Neuronal stem cell (in vitro differentiated cells): ENCODE measurements around the gene SYT1.

Experiments used
- DNase-seq: peaks from one replicate; pipeline ENCODE4 v3.0.0-alpha.2; 2013; ENCODE audit warnings: low spot score
- H2AFZ ChIP-seq: one replicate; pipeline ENCODE4 v1.6.1; 2013; ENCODE audit warnings: mild to moderate bottlenecking, low read length, inconsistent platforms
- H2AK5ac ChIP-seq: 2 replicates; pipeline ENCODE4 v1.6.1; 2013; ENCODE audit warnings: low read depth, mild to moderate bottlenecking, inconsistent platforms, low read length, moderate library complexity, mixed read lengths
- H2BK120ac ChIP-seq: 2 replicates; pipeline ENCODE4 v1.6.1; 2013; ENCODE audit warnings: low read depth, mild to moderate bottlenecking, inconsistent platforms, low read length, moderate library complexity, mixed read lengths
- H2BK12ac ChIP-seq: one replicate; pipeline ENCODE4 v1.6.1; 2013; ENCODE audit warnings: low read length, inconsistent platforms
- H2BK15ac ChIP-seq: 2 replicates; pipeline ENCODE4 v1.6.1; 2013; ENCODE audit warnings: mild to moderate bottlenecking, low read length, inconsistent platforms, mixed read lengths
- H2BK5ac ChIP-seq: one replicate; pipeline ENCODE4 v1.6.1; 2013; ENCODE audit warnings: inconsistent platforms, mild to moderate bottlenecking, low read length, moderate library complexity
- H3K14ac ChIP-seq: one replicate; pipeline ENCODE4 v1.6.1; 2013; ENCODE audit warnings: low read length, inconsistent platforms
- H3K18ac ChIP-seq: 2 replicates; pipeline ENCODE4 v1.6.1; 2013; ENCODE audit warnings: low read length, inconsistent platforms
- H3K23ac ChIP-seq: 2 replicates; pipeline ENCODE4 v1.6.1; 2013; ENCODE audit warnings: low read depth, mild to moderate bottlenecking, mixed read lengths, low read length, inconsistent platforms; ENCODE audit not compliant: poor library complexity
- H3K27ac ChIP-seq: replicated peaks from 3 replicates; pipeline ENCODE4 v1.5.1; 2013; ENCODE audit warnings: low read length, inconsistent platforms
- H3K27me3 ChIP-seq, 3 experiments: 2 replicates each; pipeline ENCODE4 v1.6.1; 2013; ENCODE audit warnings: low read length in 3 of 3, mild to moderate bottlenecking in 2 of 3, inconsistent platforms in 1 of 3, low read depth in 1 of 3, mixed read lengths in 1 of 3, moderate library complexity in 1 of 3; ENCODE audit not compliant: control insufficient read depth in 3 of 3, insufficient read depth in 3 of 3
- H3K36me3 ChIP-seq, 2 donors: replicated peaks in 1 of 2; 2 replicates each; pipeline ENCODE4 v1.6.1; 2013; ENCODE audit warnings: low read length in 2 of 2; ENCODE audit not compliant: control insufficient read depth in 2 of 2, insufficient read depth in 2 of 2
- H3K4ac ChIP-seq: 2 replicates; pipeline ENCODE4 v1.6.1; 2013; ENCODE audit warnings: inconsistent platforms, mild to moderate bottlenecking, low read length, moderate library complexity
- H3K4me1 ChIP-seq, 2 donors: 1 replicate in 1 of 2; 2 replicates in 1 of 2; pipeline ENCODE4 v1.6.1; 2013; ENCODE audit warnings: low read length in 2 of 2, low read depth in 1 of 2; ENCODE audit not compliant: control insufficient read depth in 2 of 2, insufficient read depth in 1 of 2
- H3K4me2 ChIP-seq: one replicate; pipeline ENCODE4 v1.6.1; 2013; ENCODE audit warnings: mild to moderate bottlenecking, low read length, inconsistent platforms; ENCODE audit not compliant: insufficient read depth, poor library complexity, severe bottlenecking
- H3K4me3 ChIP-seq, 2 donors: 2 replicates each; pipeline ENCODE4 v1.5.1; 2013; ENCODE audit warnings: low read length in 2 of 2, mild to moderate bottlenecking in 2 of 2, inconsistent platforms in 1 of 2, moderate library complexity in 1 of 2
- H3K79me1 ChIP-seq: one replicate; pipeline ENCODE4 v1.6.1; 2013; ENCODE audit warnings: low read depth, mild to moderate bottlenecking, inconsistent platforms, low read length, moderate library complexity
- H3K9ac ChIP-seq: one replicate; pipeline ENCODE4 v1.6.1; 2013; ENCODE audit warnings: mild to moderate bottlenecking, low read depth, low read length, inconsistent platforms; ENCODE audit not compliant: poor library complexity
- H3K9me3 ChIP-seq, 2 donors: replicated peaks in 1 of 2; 2 replicates each; pipeline versions ENCODE3 to v1.6.1; 2013; ENCODE audit warnings: low read length in 2 of 2, mild to moderate bottlenecking in 2 of 2, inconsistent platforms in 1 of 2, low read depth in 1 of 2, mixed read lengths in 1 of 2, moderate library complexity in 1 of 2; ENCODE audit not compliant: control insufficient read depth in 2 of 2, insufficient read depth in 1 of 2
- H4K8ac ChIP-seq: one replicate; pipeline ENCODE4 v1.6.1; 2013; ENCODE audit warnings: low read depth, mild to moderate bottlenecking, inconsistent platforms, low read length, moderate library complexity
- H4K91ac ChIP-seq: one replicate; pipeline ENCODE4 v1.6.1; 2013; ENCODE audit warnings: low read length, low read depth, mild to moderate bottlenecking, inconsistent platforms; ENCODE audit not compliant: poor library complexity
- WGBS, 2 donors: extraction: QIAGEN DNeasy Blood & Tissue Kit; methylation state at CpG; one replicate each; pipeline ENCODE4 v1.1.7; 2013; ENCODE audit warnings: missing lambda C conversion rate in 2 of 2, mixed read lengths in 1 of 2; ENCODE audit not compliant: insufficient read length in 2 of 2, insufficient replicate concordance in 1 of 2; ENCODE audit errors: extremely low coverage in 2 of 2; 5-methylcytosine and 5-hydroxymethylcytosine counted together

SYT1 gene

DNA sequence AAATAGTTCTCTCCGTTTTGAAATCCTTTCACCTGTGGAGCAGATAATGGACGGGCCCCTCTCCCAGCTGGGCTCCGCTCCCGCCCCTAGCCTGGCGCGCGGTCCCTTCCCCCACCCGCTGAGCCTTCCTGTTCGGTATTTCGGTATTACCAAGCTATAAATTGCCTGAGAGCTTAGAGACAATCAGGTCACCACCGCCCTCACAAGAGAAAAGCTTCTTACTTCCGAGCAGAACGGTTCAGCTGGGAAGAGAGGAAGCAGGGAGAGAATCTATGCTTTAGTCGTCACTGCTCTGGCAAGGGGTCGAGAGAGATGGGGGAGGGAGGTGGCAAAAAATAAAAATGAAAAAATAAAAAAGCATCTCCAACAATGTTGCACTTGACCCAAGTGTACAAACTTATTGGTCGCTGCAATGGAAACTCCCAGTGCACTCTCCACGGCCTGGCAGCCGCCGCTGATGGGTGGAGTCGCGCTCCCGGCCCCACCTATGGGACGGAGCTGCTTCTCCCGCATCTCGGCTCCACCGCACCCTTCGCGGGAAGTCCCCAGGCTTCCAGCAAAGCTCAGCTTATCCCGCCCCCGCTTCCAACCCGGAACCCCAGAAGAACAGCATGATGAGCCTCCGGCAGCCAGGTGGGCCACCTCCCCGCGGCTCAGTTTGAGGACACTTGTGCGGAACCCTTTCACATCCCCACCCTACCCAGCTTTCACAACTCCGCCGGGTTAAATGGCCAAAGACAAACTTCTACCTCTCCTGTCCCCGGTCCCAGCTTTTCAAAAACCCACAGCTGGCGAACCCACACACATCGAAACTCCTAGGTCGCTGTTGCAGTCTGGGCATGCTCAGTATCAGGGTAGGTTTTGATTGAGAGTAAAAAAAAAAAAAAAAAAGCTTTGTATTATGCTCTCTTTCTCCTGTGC, 832 bp upstream of the SYT1 start:
- Histone ChIP-seq H3K4ac (no peak overlapping the region), H2AFZ (peak overlapping the region; percentile 98), H3K27ac (peak overlapping the region; percentile 84)

GRCh38 chr12:78864870-78865463, 393 bp downstream of the SYT1 start:
- H2BK120ac ChIP-seq: peak overlapping the region; percentile 36
- no CpG with 5 or more reads among the region's 32 CpGs for WGBS, 2 donors

More for the DNA sequence above, 832 bp upstream of the SYT1 start:
- H2BK120ac ChIP-seq: peak overlapping the region; percentile 76
- H3K36me3 ChIP-seq: no peaks in the 10 kb centered on the region
- H2BK5ac ChIP-seq: peak overlapping the region; percentile 11
- H3K4me1 ChIP-seq: peaks cover 0 to 2% of the 10 kb centered on the region in 2 donors
- peaks cover 0 to 12% (median 0%) of the 10 kb centered on the region in 3 experiments for H3K27me3 ChIP-seq
- peak overlapping the region; percentile 14 for H2BK15ac ChIP-seq
- peak overlapping the region; percentile 84 for H3K4me2 ChIP-seq
- no peaks in the 10 kb centered on the region for H3K9me3 ChIP-seq
- no peak overlapping the region for H3K14ac ChIP-seq
- DNase-seq: peak; percentile 67
- no CpG with 5 or more reads among the region's 41 CpGs for WGBS, 2 donors
- H3K18ac ChIP-seq: peak overlapping the region; percentile 73
- no peak overlapping the region for H4K91ac ChIP-seq
- peaks cover 3% of the 10 kb centered on the region for H3K79me1 ChIP-seq
- no peak overlapping the region for H2BK12ac ChIP-seq
- H2AK5ac ChIP-seq: no peak overlapping the region
- H3K23ac ChIP-seq: no peak overlapping the region
- peak overlapping the region; percentile 78 to 82 for H3K4me3 ChIP-seq
- peak overlapping the region; percentile 72 for H3K9ac ChIP-seq
- H4K8ac ChIP-seq: no peak overlapping the region

DNA sequence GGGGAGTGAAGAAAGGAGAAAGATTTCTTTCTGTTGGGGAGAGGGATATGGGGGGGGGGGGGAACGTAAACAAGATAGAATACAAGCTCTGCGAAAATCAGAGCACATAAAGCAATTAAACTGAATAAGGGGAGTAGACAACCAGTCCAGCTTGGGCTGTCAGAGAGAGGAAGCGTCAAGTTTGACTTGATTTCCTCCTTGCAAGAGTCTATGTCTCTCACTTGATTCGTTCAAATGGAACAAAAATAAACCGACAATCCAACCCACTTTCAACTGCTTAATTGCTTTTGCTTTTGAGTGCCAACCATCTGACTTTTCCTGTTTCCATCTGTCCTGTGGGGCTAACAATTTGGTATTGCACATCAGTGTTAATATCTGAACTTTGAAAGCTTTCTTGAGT, 942 bp downstream of the SYT1 start:
- H2BK12ac ChIP-seq: no peak overlapping the region
- H3K36me3 ChIP-seq: no peaks in the 10 kb centered on the region
- H3K9me3 ChIP-seq: no peaks in the 10 kb centered on the region
- no peak overlapping the region for H2AK5ac ChIP-seq
- no peak overlapping the region for H3K23ac ChIP-seq
- DNase-seq: no peak
- H3K4me3 ChIP-seq: peak overlapping the region; percentile 78 to 98
- H2BK120ac ChIP-seq: no peak overlapping the region
- H2AFZ ChIP-seq: peak overlapping the region; percentile 98
- no peak overlapping the region for H2BK15ac ChIP-seq
- no peak overlapping the region for H3K9ac ChIP-seq
- no peak overlapping the region for H2BK5ac ChIP-seq
- H4K8ac ChIP-seq: no peak overlapping the region
- H3K4me2 ChIP-seq: peak overlapping the region; percentile 84
- no peak overlapping the region for H4K91ac ChIP-seq
- peaks cover 0 to 12% (median 0%) of the 10 kb centered on the region in 3 experiments for H3K27me3 ChIP-seq
- peaks cover 0 to 2% of the 10 kb centered on the region in 2 donors for H3K4me1 ChIP-seq
- H3K79me1 ChIP-seq: peaks cover 3% of the 10 kb centered on the region
- H3K27ac ChIP-seq: peak overlapping the region; percentile 90
- no peak overlapping the region for H3K4ac ChIP-seq
- no CpG with 5 or more reads among the region's 5 CpGs for WGBS, 2 donors
- no peak overlapping the region for H3K14ac ChIP-seq
- H3K18ac ChIP-seq: no peak overlapping the region

More at GRCh38 chr12:78864870-78865463, 393 bp downstream of the SYT1 start:
- Histone ChIP-seq H3K27me3 (peaks cover 0 to 12% (median 0%) of the 10 kb centered on the region in 3 experiments), H3K27ac (peak overlapping the region; percentile 90), H3K4me3 (peak overlapping the region; percentile 78 to 98), H3K79me1 (peaks cover 3% of the 10 kb centered on the region), H2AK5ac (peak overlapping the region; percentile 86), H3K36me3 (no peaks in the 10 kb centered on the region), H3K23ac (peak overlapping the region; percentile 55), H3K18ac (peak overlapping the region; percentile 98), H4K8ac (no peak overlapping the region), H2BK5ac (peak overlapping the region; percentile 95), H3K14ac (peak overlapping the region; percentile 99), H3K9ac (peak overlapping the region; percentile 99), H2BK12ac (peak overlapping the region; percentile 86), H3K4me2 (peak overlapping the region; percentile 84), H3K4me1 (peaks cover 0 to 2% of the 10 kb centered on the region in 2 donors), H3K4ac (peak overlapping the region; percentile 85), H4K91ac (no peak overlapping the region), H2BK15ac (peak overlapping the region; percentile 99), H3K9me3 (no peaks in the 10 kb centered on the region), H2AFZ (peak overlapping the region; percentile 98)
- peak; percentile 42 for DNase-seq

DNA sequence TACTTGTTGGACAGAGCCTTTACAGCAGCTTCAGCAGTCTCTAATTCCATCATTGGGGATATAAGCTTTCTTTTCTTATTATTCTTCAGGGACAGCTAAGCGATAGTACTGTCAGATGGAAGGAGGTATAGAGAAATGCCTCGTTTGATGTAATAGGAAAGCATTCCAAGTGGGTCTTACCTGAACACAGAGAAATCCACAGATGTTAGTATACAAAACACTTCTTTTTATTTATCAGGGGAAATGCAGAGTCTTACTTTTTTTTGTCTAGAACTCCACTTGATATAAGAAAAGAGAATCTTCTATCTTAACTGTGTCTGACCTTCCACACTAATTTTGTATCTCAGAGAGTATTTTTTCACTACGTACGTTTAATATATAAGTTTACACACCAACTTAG, 1.9 kb downstream of the SYT1 start:
- no peak overlapping the region for H2BK120ac ChIP-seq
- H2AK5ac ChIP-seq: no peak overlapping the region
- no CpG with 5 or more reads among the region's 4 CpGs for WGBS, 2 donors
- no peak overlapping the region for H4K8ac ChIP-seq
- H3K27ac ChIP-seq: no peak overlapping the region
- no peaks in the 10 kb centered on the region for H3K9me3 ChIP-seq
- peak overlapping the region in 1 of 2 donors; percentile 78 for H3K4me3 ChIP-seq
- H3K4me2 ChIP-seq: peak overlapping the region; percentile 37
- H2BK15ac ChIP-seq: no peak overlapping the region
- no peak overlapping the region for H3K9ac ChIP-seq
- H3K23ac ChIP-seq: no peak overlapping the region
- no peak overlapping the region for H3K18ac ChIP-seq
- DNase-seq: no peak
- no peak overlapping the region for H3K14ac ChIP-seq
- peaks cover 3% of the 10 kb centered on the region for H3K79me1 ChIP-seq
- no peaks in the 10 kb centered on the region for H3K36me3 ChIP-seq
- no peak overlapping the region for H3K4ac ChIP-seq
- H4K91ac ChIP-seq: no peak overlapping the region
- H2BK12ac ChIP-seq: no peak overlapping the region
- H3K27me3 ChIP-seq: peaks cover 0 to 12% (median 0%) of the 10 kb centered on the region in 3 experiments
- H3K4me1 ChIP-seq: peaks cover 0 to 2% of the 10 kb centered on the region in 2 donors
- no peak overlapping the region for H2BK5ac ChIP-seq
- H2AFZ ChIP-seq: no peak overlapping the region
